Measurements from ENCODE around the gene ATG4C.

The ATG4C gene

DNA sequence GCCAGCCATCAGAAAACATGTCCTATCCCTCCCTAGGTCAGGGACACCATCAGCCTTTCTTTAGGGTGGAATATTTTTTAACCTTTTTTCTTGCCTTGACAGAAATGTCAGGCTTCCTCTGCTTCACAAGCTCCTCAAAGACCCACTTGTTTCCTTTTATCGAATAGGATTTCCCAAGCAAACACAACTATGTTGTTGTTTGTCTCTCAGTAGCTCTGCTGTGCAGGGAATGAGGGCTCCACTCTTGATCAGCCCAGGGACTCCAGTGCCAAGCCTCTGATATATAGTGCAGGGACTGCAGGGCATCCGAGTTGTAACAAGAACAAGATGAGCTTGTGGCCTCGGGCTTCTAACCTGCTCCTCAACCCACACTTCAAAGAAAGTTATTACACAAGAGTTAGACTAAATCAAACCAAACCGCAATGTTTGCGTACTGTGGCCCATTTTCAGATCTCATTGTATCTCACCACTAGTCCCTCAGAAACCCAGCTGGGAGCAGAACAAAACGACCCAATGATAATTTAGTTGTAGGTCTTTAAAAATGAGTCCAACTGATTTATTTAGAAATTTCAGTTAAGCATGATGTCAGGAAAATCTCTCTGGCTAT, 108.1 kb downstream of the ATG4C start:
- no peak overlapping the region for H3K4me3 ChIP-seq (replicated peaks; ENCODE audit: insufficient read depth, low read length)
- H3K27me3 ChIP-seq (ENCODE audit: insufficient read depth, poor library complexity, severe bottlenecking) = peaks cover 5% of the 10 kb centered on the region
- DNase-seq (ENCODE audit: low read depth in 1 of 2, low spot score in 1 of 2) = no peak
- no peak for TF ChIP-seq POLR2AphosphoS5 (IDR thresholded peaks at IDR 0.05; ENCODE audit: low read depth)
- TF ChIP-seq, protein P1, sequence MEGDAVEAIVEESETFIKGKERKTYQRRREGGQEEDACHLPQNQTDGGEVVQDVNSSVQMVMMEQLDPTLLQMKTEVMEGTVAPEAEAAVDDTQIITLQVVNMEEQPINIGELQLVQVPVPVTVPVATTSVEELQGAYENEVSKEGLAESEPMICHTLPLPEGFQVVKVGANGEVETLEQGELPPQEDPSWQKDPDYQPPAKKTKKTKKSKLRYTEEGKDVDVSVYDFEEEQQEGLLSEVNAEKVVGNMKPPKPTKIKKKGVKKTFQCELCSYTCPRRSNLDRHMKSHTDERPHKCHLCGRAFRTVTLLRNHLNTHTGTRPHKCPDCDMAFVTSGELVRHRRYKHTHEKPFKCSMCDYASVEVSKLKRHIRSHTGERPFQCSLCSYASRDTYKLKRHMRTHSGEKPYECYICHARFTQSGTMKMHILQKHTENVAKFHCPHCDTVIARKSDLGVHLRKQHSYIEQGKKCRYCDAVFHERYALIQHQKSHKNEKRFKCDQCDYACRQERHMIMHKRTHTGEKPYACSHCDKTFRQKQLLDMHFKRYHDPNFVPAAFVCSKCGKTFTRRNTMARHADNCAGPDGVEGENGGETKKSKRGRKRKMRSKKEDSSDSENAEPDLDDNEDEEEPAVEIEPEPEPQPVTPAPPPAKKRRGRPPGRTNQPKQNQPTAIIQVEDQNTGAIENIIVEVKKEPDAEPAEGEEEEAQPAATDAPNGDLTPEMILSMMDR (IDR thresholded peaks at IDR 0.05; ENCODE audit: insufficient read depth, low read length) = no peak
- no peak for TF ChIP-seq GABPA (IDR thresholded peaks at IDR 0.05; ENCODE audit: low read depth)
- TF ChIP-seq SPI1 (IDR thresholded peaks at IDR 0.05; ENCODE audit: borderline replicate concordance, low read depth) = no peak
- TF ChIP-seq, protein P2, sequence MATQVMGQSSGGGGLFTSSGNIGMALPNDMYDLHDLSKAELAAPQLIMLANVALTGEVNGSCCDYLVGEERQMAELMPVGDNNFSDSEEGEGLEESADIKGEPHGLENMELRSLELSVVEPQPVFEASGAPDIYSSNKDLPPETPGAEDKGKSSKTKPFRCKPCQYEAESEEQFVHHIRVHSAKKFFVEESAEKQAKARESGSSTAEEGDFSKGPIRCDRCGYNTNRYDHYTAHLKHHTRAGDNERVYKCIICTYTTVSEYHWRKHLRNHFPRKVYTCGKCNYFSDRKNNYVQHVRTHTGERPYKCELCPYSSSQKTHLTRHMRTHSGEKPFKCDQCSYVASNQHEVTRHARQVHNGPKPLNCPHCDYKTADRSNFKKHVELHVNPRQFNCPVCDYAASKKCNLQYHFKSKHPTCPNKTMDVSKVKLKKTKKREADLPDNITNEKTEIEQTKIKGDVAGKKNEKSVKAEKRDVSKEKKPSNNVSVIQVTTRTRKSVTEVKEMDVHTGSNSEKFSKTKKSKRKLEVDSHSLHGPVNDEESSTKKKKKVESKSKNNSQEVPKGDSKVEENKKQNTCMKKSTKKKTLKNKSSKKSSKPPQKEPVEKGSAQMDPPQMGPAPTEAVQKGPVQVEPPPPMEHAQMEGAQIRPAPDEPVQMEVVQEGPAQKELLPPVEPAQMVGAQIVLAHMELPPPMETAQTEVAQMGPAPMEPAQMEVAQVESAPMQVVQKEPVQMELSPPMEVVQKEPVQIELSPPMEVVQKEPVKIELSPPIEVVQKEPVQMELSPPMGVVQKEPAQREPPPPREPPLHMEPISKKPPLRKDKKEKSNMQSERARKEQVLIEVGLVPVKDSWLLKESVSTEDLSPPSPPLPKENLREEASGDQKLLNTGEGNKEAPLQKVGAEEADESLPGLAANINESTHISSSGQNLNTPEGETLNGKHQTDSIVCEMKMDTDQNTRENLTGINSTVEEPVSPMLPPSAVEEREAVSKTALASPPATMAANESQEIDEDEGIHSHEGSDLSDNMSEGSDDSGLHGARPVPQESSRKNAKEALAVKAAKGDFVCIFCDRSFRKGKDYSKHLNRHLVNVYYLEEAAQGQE (IDR thresholded peaks at IDR 0.05; ENCODE audit: insufficient replicate concordance, low read depth) = no peak
- H3K27ac ChIP-seq (replicated peaks) = no peak overlapping the region

- H3K27ac ChIP-seq (replicated peaks) = no peak overlapping the region
- TF ChIP-seq GABPA (IDR thresholded peaks at IDR 0.05; ENCODE audit: low read depth) (no peak), POLR2AphosphoS5 (IDR thresholded peaks at IDR 0.05; ENCODE audit: low read depth) (no peak), SPI1 (IDR thresholded peaks at IDR 0.05; ENCODE audit: borderline replicate concordance, low read depth) (no peak)
- TF ChIP-seq, protein P1 (IDR thresholded peaks at IDR 0.05; ENCODE audit: insufficient read depth, low read length) = no peak
- TF ChIP-seq, protein P2 (IDR thresholded peaks at IDR 0.05; ENCODE audit: insufficient replicate concordance, low read depth) = no peak
- peaks cover 5% of the 10 kb centered on the region for H3K27me3 ChIP-seq (ENCODE audit: insufficient read depth, poor library complexity, severe bottlenecking)
- H3K4me3 ChIP-seq (replicated peaks; ENCODE audit: insufficient read depth, low read length) = no peak overlapping the region
- no peak for DNase-seq (ENCODE audit: low read depth in 1 of 2, low spot score in 1 of 2)
These were observed 113.9 kb downstream of the ATG4C start for GRCh38 chr1:62897788-62898187.

DNA sequence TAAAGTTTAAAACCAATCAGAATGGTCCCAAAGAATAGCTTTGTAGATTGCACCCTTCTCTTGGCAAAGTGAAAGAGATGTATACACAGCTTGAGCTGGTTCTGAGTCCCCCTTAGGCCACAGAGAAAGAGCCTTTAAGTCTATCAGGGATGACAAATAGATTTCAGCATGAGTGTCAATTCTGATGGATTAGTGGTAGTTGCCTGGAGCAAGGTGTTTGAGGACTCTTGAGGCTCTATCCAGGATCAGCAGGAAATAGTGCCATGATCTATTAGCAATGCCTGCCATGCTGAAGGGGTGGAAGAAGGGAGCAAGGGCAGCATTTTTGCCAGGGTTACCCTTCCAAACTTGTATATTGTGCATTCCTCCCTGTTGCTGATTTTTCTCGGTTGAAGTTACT, 116.6 kb downstream of the ATG4C start:
- DNase-seq (ENCODE audit: low read depth in 1 of 2, low spot score in 1 of 2) = no peak
- Histone ChIP-seq H3K27ac (replicated peaks) (no peak overlapping the region), H3K27me3 (ENCODE audit: insufficient read depth, poor library complexity, severe bottlenecking) (peaks cover 5% of the 10 kb centered on the region), H3K4me3 (replicated peaks; ENCODE audit: insufficient read depth, low read length) (no peak overlapping the region)
- TF ChIP-seq, protein P2 (IDR thresholded peaks at IDR 0.05; ENCODE audit: insufficient replicate concordance, low read depth) = no peak
- TF ChIP-seq, protein P1 (IDR thresholded peaks at IDR 0.05; ENCODE audit: insufficient read depth, low read length) = no peak
- no peak for TF ChIP-seq SPI1 (IDR thresholded peaks at IDR 0.05; ENCODE audit: borderline replicate concordance, low read depth)
- TF ChIP-seq GABPA (IDR thresholded peaks at IDR 0.05; ENCODE audit: low read depth) = no peak
- TF ChIP-seq POLR2AphosphoS5 (IDR thresholded peaks at IDR 0.05; ENCODE audit: low read depth) = no peak

Measured in HL-60 (cell line).